K562 (cell line): ENCODE data around the gene MYO16. TPM values are rescaled to one million over a fixed set of nuclear protein-coding genes. Genes with fewer than 3 reads are reported as not detected.

ENCODE experiments used
- ATAC-seq: fragments of 200-7000 bp; cut with Tn5 transposase; 3 replicates; pipeline ENCODE4 v1.9.1; 2020; ENCODE audit warnings: moderate library complexity
- BruUV-seq: library from RNA; stranded (reverse); fragments of 400-500 nt; replicated peaks from 2 replicates; lab custom pipeline; 2021; lab: Mats Ljungman, UMichigan
- CTCF ChIA-PET: fragments of 300-600 bp; formaldehyde crosslinking; extraction: SDS; loops from one replicate; lab custom pipeline; 2021; ENCODE audit warnings: low intra/inter-chr PET ratio; lab: Yijun Ruan, JAX
- POLR2A ChIA-PET: fragments of 300-600, 350-650 bp; sonication (Branson Sonifier 250); formaldehyde crosslinking; extraction: SDS; loops from one replicate; lab custom pipeline; 2021; ENCODE audit warnings: antibody characterized with exemption, inconsistent platforms; lab: Yijun Ruan, JAX
- DNase-seq, 4 experiments: peaks; one replicate each; pipeline versions ENCODE4 v3.0.0 to v3.0.0-alpha.2; 2011 to 2018; ENCODE audit warnings: low spot score in 3 of 4, mixed read lengths in 3 of 4; ENCODE audit errors: extremely low read depth in 1 of 4
- FAIRE-seq: peaks from 2 replicates; lab custom pipeline; 2011; peaks lifted over from hg19 to GRCh38; lab: Jason Lieb, UNC
- H2AFZ ChIP-seq: 2 replicates; pipeline ENCODE4 v1.6.0; 2011; ENCODE audit warnings: low read depth, low read length, control low read depth, inconsistent platforms
- H3K27ac ChIP-seq: fragments of 200-600 bp; 3 replicates; pipeline ENCODE4 v1.8.0; 2011; ENCODE audit warnings: low read depth, mild to moderate bottlenecking, control low read depth, inconsistent platforms, low read length, moderate library complexity, mixed read lengths; ENCODE audit errors: extremely low read depth
- H3K27me3 ChIP-seq, 2 experiments: fragments of 300-600 bp in 1 of 2; 2 replicates in 1 of 2; 3 replicates in 1 of 2; pipeline versions ENCODE4 v1.6.0 to v1.8.0; 2011; ENCODE audit warnings: inconsistent platforms in 2 of 2, low read length in 2 of 2, mild to moderate bottlenecking in 1 of 2, mixed read lengths in 1 of 2, moderate library complexity in 1 of 2; ENCODE audit not compliant: control insufficient read depth in 2 of 2, insufficient read depth in 2 of 2
- H3K36me3 ChIP-seq: fragments of 300-600 bp; 3 replicates; pipeline ENCODE4 v1.8.0; 2011; ENCODE audit warnings: mild to moderate bottlenecking, low read length, inconsistent platforms; ENCODE audit not compliant: control insufficient read depth, insufficient read depth
- H3K4me1 ChIP-seq, 2 experiments: fragments of 200-600 bp in 1 of 2; replicated peaks in 1 of 2; 2 replicates in 1 of 2; 3 replicates in 1 of 2; pipeline versions ENCODE4 v1.5.1 to v1.8.0; 2011; ENCODE audit warnings: inconsistent platforms in 2 of 2, low read length in 2 of 2, mild to moderate bottlenecking in 1 of 2, mixed read lengths in 1 of 2, moderate library complexity in 1 of 2; ENCODE audit not compliant: control insufficient read depth in 2 of 2, insufficient read depth in 2 of 2
- H3K4me2 ChIP-seq: 2 replicates; pipeline ENCODE4 v1.6.1; 2011; ENCODE audit warnings: low read length, control low read depth, inconsistent platforms, mixed read lengths; ENCODE audit not compliant: insufficient read depth
- H3K4me3 ChIP-seq: fragments of 200-600 bp; sonication (generic), shearing (Covaris generic); 2 replicates; pipeline ENCODE4 v1.5.1; 2016; ENCODE audit warnings: control low read depth, inconsistent platforms
- H3K79me2 ChIP-seq: fragments of 200-600 bp; 3 replicates; pipeline ENCODE4 v1.8.0; 2011; ENCODE audit warnings: low read length, inconsistent platforms; ENCODE audit not compliant: control insufficient read depth, insufficient read depth
- H3K9ac ChIP-seq, 2 experiments: 2 replicates each; pipeline versions ENCODE4 v1.6.0 to v1.6.1; 2011; ENCODE audit warnings: low read depth in 2 of 2, low read length in 2 of 2, control low read depth in 1 of 2, inconsistent platforms in 1 of 2, mild to moderate bottlenecking in 1 of 2, mixed read lengths in 1 of 2; ENCODE audit not compliant: insufficient read depth in 1 of 2
- H3K9me1 ChIP-seq: one replicate; pipeline ENCODE4 v1.6.0; 2011; ENCODE audit warnings: inconsistent platforms, mild to moderate bottlenecking, low read length, moderate library complexity; ENCODE audit not compliant: control insufficient read depth, insufficient read depth
- H3K9me3 ChIP-seq: replicated peaks from 2 replicates; pipeline ENCODE4 v1.5.1; 2011; ENCODE audit warnings: low read depth, low read length, inconsistent platforms; ENCODE audit not compliant: control insufficient read depth, insufficient read depth
- H4K20me1 ChIP-seq: replicated peaks from 2 replicates; pipeline ENCODE4 v1.6.1; 2011; ENCODE audit warnings: low read length, inconsistent platforms, mixed read lengths; ENCODE audit not compliant: control insufficient read depth, insufficient read depth
- BCL6 ChIP-seq: fragments of 250-450 bp; sonication (Bioruptor Pico); IDR thresholded peaks from 2 replicates; pipeline ENCODE4 v1.4.0; 2020
- CHCHD3 ChIP-seq: fragments of 250-450 bp; sonication (Bioruptor Pico); IDR thresholded peaks from 2 replicates; pipeline ENCODE4 v2.1.2; 2022; ENCODE audit warnings: mild to moderate bottlenecking
- HSF4 ChIP-seq: fragments of 250-450 bp; sonication (Bioruptor Pico); IDR thresholded peaks from 2 replicates; pipeline ENCODE4 v2.1.2; 2022; ENCODE audit warnings: mild to moderate bottlenecking, moderate library complexity, borderline replicate concordance
- PYGO2 ChIP-seq: fragments of 450-650 bp; IDR thresholded peaks from 2 replicates; pipeline ENCODE4 v1.6.1; 2016; ENCODE audit warnings: mild to moderate bottlenecking, missing genetic modification characterization, moderate library complexity, missing compliant biosample characterization
- ZNF184 ChIP-seq: sonication (generic); formaldehyde crosslinking; IDR thresholded peaks from 2 replicates; pipeline ENCODE4 v1.5.0; 2020; ENCODE audit warnings: missing genetic modification reagents
- WGBS: fragments of 100-300 bp; shearing (Covaris generic); methylation state at CpG from one replicate; pipeline ENCODE4 v1.1.6; 2016; ENCODE audit warnings: low coverage, mixed read lengths; ENCODE audit not compliant: insufficient coverage; ENCODE audit errors: missing lambda C conversion rate; 5-methylcytosine and 5-hydroxymethylcytosine counted together
- in situ Hi-C: fragments of 300-500 bp; cut with MboI; formaldehyde crosslinking; loops from 4 replicates; pipeline ENCODE4 v1.15.0; 2018; ENCODE audit warnings: inconsistent platforms, mixed read lengths
- intact Hi-C: fragments of 100-400 bp; cut with micrococcal nuclease; formaldehyde crosslinking; loops from 2 replicates; pipeline ENCODE4 v1.14.2; 2022
- polyA plus RNA-seq, 8 experiments: library from polyadenylated mRNA; depleted of rRNA in 4 of 8; stranded (reverse) in 5 of 8; unstranded in 3 of 8; fragments of >200 nt; fragmentation: Nextera tagmentation in 2 of 8; fragmentation: Illumina TruSeq in 1 of 8; extraction: Ambion mirVana in 2 of 8; extraction: Trizol in 1 of 8; gene quantifications; 2 replicates each; pipeline versions ENCODE4 v1.2.1 to v1.2.3, GENCODE V29; 2011 to 2014; ENCODE audit warnings: inconsistent platforms in 1 of 8, missing spikeins in 1 of 8
- total RNA-seq, 7 experiments: library from RNA; depleted of rRNA in 6 of 7; stranded (reverse); fragments of >200 nt in 6 of 7; fragmentation: Illumina TruSeq in 2 of 7; extraction: Trizol in 2 of 7; gene quantifications; 2 replicates each; pipeline versions ENCODE4 v1.2.1 to v1.2.3, GENCODE V29; 2011 to 2021; ENCODE audit warnings: low replicate concordance in 1 of 7
- TF ChIP-seq, protein P1 (sequence below): IDR thresholded peaks from 3 replicates; pipeline ENCODE4 v1.6.1; 2011; ENCODE audit warnings: borderline replicate concordance, mild to moderate bottlenecking; ENCODE audit not compliant: insufficient read length, insufficient read depth

The MYO16 gene
- total and polyA plus RNA-seq, 9 of the 15 experiments (the other 6 are each of a cell fraction or from before 2014, with no cell fraction given): 4.3 to 45.7 (median 12.1) TPM

GRCh38 chr13:108858676-108859075, 229.3 kb downstream of the MYO16 start:
- ChIA-PET POLR2A (no interaction called here), CTCF (no interaction called here)
- FAIRE-seq: no peak
- Histone ChIP-seq H3K36me3 (peaks cover 7% of the 10 kb centered on the region; the same call in 1 of the 3 replicates), H3K4me2 (no peak overlapping the region), H3K4me1 (no peaks in the 10 kb centered on the region), H3K27ac (no peak overlapping the region), H3K9ac (no peak overlapping the region), H2AFZ (no peak overlapping the region), H3K27me3 (no peaks in the 10 kb centered on the region), H3K9me1 (no peaks in the 10 kb centered on the region), H3K79me2 (no peaks in the 10 kb centered on the region), H3K9me3 (no peaks in the 10 kb centered on the region), H3K4me3 (no peak overlapping the region), H4K20me1 (no peaks in the 10 kb centered on the region)
- no peak for ATAC-seq
- TF ChIP-seq BCL6 (CRISPR knock-in tag) (no peak), ZNF184 (no peak), HSF4 (no peak), PYGO2 (tag) (no peak), CHCHD3 (CRISPR knock-in tag) (no peak)
- TF ChIP-seq, protein P1, sequence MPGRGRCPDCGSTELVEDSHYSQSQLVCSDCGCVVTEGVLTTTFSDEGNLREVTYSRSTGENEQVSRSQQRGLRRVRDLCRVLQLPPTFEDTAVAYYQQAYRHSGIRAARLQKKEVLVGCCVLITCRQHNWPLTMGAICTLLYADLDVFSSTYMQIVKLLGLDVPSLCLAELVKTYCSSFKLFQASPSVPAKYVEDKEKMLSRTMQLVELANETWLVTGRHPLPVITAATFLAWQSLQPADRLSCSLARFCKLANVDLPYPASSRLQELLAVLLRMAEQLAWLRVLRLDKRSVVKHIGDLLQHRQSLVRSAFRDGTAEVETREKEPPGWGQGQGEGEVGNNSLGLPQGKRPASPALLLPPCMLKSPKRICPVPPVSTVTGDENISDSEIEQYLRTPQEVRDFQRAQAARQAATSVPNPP: no peak
- intact Hi-C loops (no loop called here), in situ Hi-C loops (no loop called here)
- BruUV-seq: no TSS peak
- no peak for DNase-seq
- 65% methylated on average over 5 of the region's 5 CpGs for WGBS
